Left renal pelvis (tissue), 4 donors: ENCODE results near the gene NHS. TPM values are rescaled to one million over a fixed set of nuclear protein-coding genes. Genes with fewer than 3 reads are reported as not detected.

ENCODE experiments used
- DNase-seq, 4 donors: peaks; one replicate each; pipeline ENCODE4 v3.0.0-alpha.2; 2013; ENCODE audit warnings: low read depth in 4 of 4, low spot score in 3 of 4
- polyA plus RNA-seq, 4 donors: library from polyadenylated mRNA; unstranded; fragments of 120-200 nt; gene quantifications; one replicate each; pipeline ENCODE4 v1.2.1, GENCODE V29; 2013; ENCODE audit not compliant: insufficient read length in 4 of 4

NHS gene
- 10 to 100 TPM; 15.5 to 20.0 (median 19.0) TPM for polyA plus RNA-seq

GRCh38 chrX:17374619-17375366 lies at the start of gene NHS:
TSS of gene NHS (plus strand) at chrX:17375200. CDS start at chrX:17375758, 558 bp downstream.
- DNase-seq, result peak in 2 of 4 donors; percentile 51 to 59

- no peak for DNase-seq
Observed at GRCh38 chrX:17328837-17329236, 46.2 kb upstream of the NHS start.

- DNase-seq, result no peak
Observed at GRCh38 chrX:17336377-17336776, 38.6 kb upstream of the NHS start.

- no peak for DNase-seq
Observed at GRCh38 chrX:17355976-17356375, 19.0 kb upstream of the NHS start.

GRCh38 chrX:17359500-17359899 lies 15.5 kb upstream of the NHS start:
- DNase-seq, result no peak

- DNase-seq, result no peak
Observed at GRCh38 chrX:17361620-17362019, 13.4 kb upstream of the NHS start.

- no peak for DNase-seq
Observed at GRCh38 chrX:17368002-17368401, 7.0 kb upstream of the NHS start.

- DNase-seq, result no peak
Observed at GRCh38 chrX:17369309-17369708, 5.7 kb upstream of the NHS start.

- no peak for DNase-seq
Observed at GRCh38 chrX:17370191-17370590, 4.8 kb upstream of the NHS start.

GRCh38 chrX:17372052-17372451 lies 2.9 kb upstream of the NHS start:
- DNase-seq, result no peak

GRCh38 chrX:17373337-17373736 lies 1.7 kb upstream of the NHS start:
- no peak for DNase-seq

GRCh38 chrX:17375367-17375636 lies 302 bp downstream of the NHS start:
- no peak for DNase-seq

- no peak for DNase-seq
Observed at GRCh38 chrX:17375637-17376430, 834 bp downstream of the NHS start.

GRCh38 chrX:17376431-17377077 lies 1.6 kb downstream of the NHS start:
- DNase-seq, result no peak

- DNase-seq, result no peak
Observed at GRCh38 chrX:17377091-17377717, 2.2 kb downstream of the NHS start.

GRCh38 chrX:17377795-17378194 lies 2.8 kb downstream of the NHS start:
- no peak for DNase-seq

- DNase-seq, result no peak
Observed at GRCh38 chrX:17380221-17380620, 5.2 kb downstream of the NHS start.

- no peak for DNase-seq
Observed at GRCh38 chrX:17390419-17390850, 15.4 kb downstream of the NHS start.

- no peak for DNase-seq
Observed at GRCh38 chrX:17395154-17395553, 20.2 kb downstream of the NHS start.

GRCh38 chrX:17397074-17397473 lies 22.1 kb downstream of the NHS start:
- no peak for DNase-seq

- no peak for DNase-seq
Observed at GRCh38 chrX:17403189-17403691, 28.2 kb downstream of the NHS start.
